ENCODE measurements around the gene ADGB.

DNA sequence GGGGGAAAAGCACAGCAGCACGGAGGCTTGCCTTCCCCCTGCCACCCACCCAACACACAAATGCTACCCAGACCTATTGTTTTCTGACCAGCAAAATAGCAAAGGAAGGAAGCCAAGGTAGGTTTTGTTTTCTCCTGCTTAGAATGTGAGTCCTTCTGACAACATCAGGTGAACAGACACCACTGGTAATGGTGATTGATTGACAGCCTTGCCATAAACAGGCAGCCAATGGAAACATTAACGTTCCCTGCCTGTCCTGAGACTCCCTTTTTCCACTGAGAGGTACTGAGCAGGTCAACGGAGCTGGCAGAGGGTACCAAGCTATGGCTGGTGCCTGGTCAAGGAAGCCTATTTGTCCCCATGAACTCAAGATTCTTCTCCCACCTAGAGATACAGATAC, 234.4 kb downstream of the ADGB start:
- TF ChIP-seq, protein P1, sequence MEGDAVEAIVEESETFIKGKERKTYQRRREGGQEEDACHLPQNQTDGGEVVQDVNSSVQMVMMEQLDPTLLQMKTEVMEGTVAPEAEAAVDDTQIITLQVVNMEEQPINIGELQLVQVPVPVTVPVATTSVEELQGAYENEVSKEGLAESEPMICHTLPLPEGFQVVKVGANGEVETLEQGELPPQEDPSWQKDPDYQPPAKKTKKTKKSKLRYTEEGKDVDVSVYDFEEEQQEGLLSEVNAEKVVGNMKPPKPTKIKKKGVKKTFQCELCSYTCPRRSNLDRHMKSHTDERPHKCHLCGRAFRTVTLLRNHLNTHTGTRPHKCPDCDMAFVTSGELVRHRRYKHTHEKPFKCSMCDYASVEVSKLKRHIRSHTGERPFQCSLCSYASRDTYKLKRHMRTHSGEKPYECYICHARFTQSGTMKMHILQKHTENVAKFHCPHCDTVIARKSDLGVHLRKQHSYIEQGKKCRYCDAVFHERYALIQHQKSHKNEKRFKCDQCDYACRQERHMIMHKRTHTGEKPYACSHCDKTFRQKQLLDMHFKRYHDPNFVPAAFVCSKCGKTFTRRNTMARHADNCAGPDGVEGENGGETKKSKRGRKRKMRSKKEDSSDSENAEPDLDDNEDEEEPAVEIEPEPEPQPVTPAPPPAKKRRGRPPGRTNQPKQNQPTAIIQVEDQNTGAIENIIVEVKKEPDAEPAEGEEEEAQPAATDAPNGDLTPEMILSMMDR (IDR thresholded peaks at IDR 0.05), result no peak
- no peak for TF ChIP-seq EZH2 (IDR thresholded peaks at IDR 0.05; ENCODE audit: borderline replicate concordance, insufficient read depth, low read depth, low read length, poor library complexity, severe bottlenecking)

All from B cell (primary cell).